MG63 (cell line): Measurements from ENCODE around the gene PITPNC1. TPM values are rescaled to one million over a fixed set of nuclear protein-coding genes. Genes with fewer than 3 reads are reported as not detected.

Source experiments
- DNase-seq: peaks from one replicate; pipeline ENCODE4 v3.0.0-alpha.2; 2020
- H3K27me3 ChIP-seq: fragments of 250-450 bp; sonication (Bioruptor Pico); 2 replicates; pipeline ENCODE4 v1.5.1; 2020; ENCODE audit warnings: mild to moderate bottlenecking, moderate library complexity
- H3K36me3 ChIP-seq: fragments of 250-450 bp; sonication (Bioruptor Pico); 2 replicates; pipeline ENCODE4 v1.5.1; 2020; ENCODE audit warnings: mild to moderate bottlenecking, moderate library complexity
- H3K4me3 ChIP-seq: fragments of 250-450 bp; sonication (Bioruptor Pico); 2 replicates; pipeline ENCODE4 v1.5.1; 2020; ENCODE audit warnings: mild to moderate bottlenecking, moderate library complexity
- H3K9me3 ChIP-seq: fragments of 250-450 bp; sonication (Bioruptor Pico); 2 replicates; pipeline ENCODE4 v1.5.1; 2020; ENCODE audit warnings: mild to moderate bottlenecking, moderate library complexity
- total RNA-seq: library from RNA; depleted of rRNA; stranded (reverse); fragments of >200 nt; shearing (Covaris generic); gene quantifications from 2 replicates; pipeline ENCODE4 v1.2.3, GENCODE V29; 2014; ENCODE audit warnings: low replicate concordance

The PITPNC1 gene
- total RNA-seq, 1 experiment from 2014 or later: 0.99 TPM

DNA sequence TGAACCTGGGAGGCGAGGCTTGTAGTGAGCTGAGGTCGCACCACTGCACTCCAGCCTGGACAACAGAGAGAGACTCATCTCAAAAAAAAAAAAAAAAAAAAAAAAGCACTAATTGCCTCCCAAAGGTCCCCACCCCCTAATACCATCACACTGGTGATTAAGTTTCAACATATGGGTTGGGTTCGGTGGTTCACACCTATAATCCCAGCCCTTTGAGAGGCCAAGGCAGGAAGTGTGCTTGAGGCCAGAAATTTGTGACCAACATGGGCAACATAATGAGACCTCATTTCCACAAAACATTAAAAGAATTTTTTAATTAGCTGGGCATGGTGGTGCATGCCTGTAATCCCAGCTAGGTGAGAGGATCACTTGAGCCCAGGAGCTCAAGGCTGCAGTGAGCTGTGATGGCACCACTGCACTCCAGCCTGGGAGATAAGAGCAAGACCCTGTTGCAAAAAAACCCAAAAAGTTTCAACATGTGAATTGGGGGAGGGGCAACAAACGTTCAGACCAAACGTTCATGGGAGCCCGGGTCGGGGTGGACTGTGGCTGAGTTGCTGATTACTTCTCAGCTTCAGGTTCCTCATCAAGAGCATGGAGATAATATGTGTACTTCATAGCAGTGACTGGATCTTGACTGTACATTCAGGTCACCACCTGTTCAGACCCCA, 278.5 kb downstream of the PITPNC1 start:
- Histone ChIP-seq H3K4me3 (no peak overlapping the region), H3K9me3 (peaks cover 3% of the 10 kb centered on the region; the same call in 1 of the 2 replicates), H3K27me3 (no peaks in the 10 kb centered on the region; the same call in 1 of the 2 replicates), H3K36me3 (no peaks in the 10 kb centered on the region)
- no peak for DNase-seq

- Histone ChIP-seq H3K4me3 (no peak overlapping the region), H3K27me3 (no peaks in the 10 kb centered on the region; the same call in 1 of the 2 replicates), H3K9me3 (peaks cover 3% of the 10 kb centered on the region; the same call in 1 of the 2 replicates)
Observed at GRCh38 chr17:67656494-67657203, 279.6 kb downstream of the PITPNC1 start.

GRCh38 chr17:67657596-67657995, 280.5 kb downstream of the PITPNC1 start:
- no peak for DNase-seq
- Histone ChIP-seq H3K9me3 (peaks cover 3% of the 10 kb centered on the region; the same call in 1 of the 2 replicates), H3K27me3 (no peaks in the 10 kb centered on the region; the same call in 1 of the 2 replicates), H3K36me3 (no peaks in the 10 kb centered on the region), H3K4me3 (no peak overlapping the region)

More at GRCh38 chr17:67656494-67657203, 279.6 kb downstream of the PITPNC1 start:
- DNase-seq: no peak
- H3K36me3 ChIP-seq: no peaks in the 10 kb centered on the region

GRCh38 chr17:67658265-67658664, 281.2 kb downstream of the PITPNC1 start:
- no peak for DNase-seq
- H3K4me3 ChIP-seq: no peak overlapping the region
- no peaks in the 10 kb centered on the region; the same call in 1 of the 2 replicates for H3K27me3 ChIP-seq
- no peaks in the 10 kb centered on the region for H3K36me3 ChIP-seq
- peaks cover 3% of the 10 kb centered on the region; the same call in 1 of the 2 replicates for H3K9me3 ChIP-seq

- Histone ChIP-seq H3K36me3 (no peaks in the 10 kb centered on the region), H3K9me3 (peaks cover 3% of the 10 kb centered on the region; the same call in 1 of the 2 replicates), H3K27me3 (no peaks in the 10 kb centered on the region; the same call in 1 of the 2 replicates), H3K4me3 (no peak overlapping the region)
- DNase-seq: no peak
Observed at GRCh38 chr17:67659028-67659427, 281.9 kb downstream of the PITPNC1 start.

- DNase-seq: no peak
- peaks cover 3% of the 10 kb centered on the region; the same call in 1 of the 2 replicates for H3K9me3 ChIP-seq
- H3K27me3 ChIP-seq: no peaks in the 10 kb centered on the region
- no peak overlapping the region for H3K4me3 ChIP-seq
- no peaks in the 10 kb centered on the region for H3K36me3 ChIP-seq
Observed at GRCh38 chr17:67662712-67663111, 285.6 kb downstream of the PITPNC1 start.

DNA sequence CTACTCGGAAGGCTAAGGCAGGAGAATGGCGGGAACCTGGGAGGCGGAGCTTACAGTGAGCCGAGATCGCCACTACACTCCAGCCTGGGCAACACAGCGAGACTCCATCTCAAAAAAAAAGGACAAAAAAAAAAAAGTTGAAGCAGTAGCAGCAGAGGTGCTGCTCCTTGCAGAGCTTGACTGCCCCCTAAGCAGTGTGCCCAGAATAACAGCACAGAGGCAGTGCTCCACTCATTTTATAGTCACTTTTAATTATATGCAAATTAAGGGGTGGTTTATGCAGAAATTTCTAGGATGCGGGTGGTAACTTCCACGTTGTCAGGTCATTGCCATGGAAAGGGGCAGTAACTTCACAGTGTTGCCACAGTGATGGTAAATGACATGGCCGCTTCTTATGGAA, 286.4 kb downstream of the PITPNC1 start:
- DNase-seq: no peak

DNA sequence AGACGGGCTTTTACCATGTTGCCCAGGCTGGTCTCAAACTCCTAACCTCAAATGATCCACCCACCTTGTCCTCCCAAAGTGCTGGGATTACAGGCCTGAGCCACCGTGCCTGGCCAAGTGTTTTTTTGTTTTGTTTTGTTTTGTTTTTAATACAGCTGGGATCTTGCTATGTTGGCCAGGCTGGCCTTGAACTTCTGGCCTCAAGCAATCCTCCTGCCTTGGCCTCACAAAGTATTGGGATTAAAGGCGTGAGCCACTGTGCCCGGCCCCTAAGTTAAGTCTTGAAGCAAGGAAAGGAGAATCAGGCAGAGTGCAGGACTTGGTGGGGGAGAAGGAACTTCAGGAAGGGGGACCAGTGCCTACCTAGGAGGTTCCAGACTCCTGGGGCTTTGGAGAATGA, 288.9 kb downstream of the PITPNC1 start:
- H3K4me3 ChIP-seq: no peak overlapping the region
- no peaks in the 10 kb centered on the region for H3K27me3 ChIP-seq
- DNase-seq: no peak
- no peaks in the 10 kb centered on the region for H3K36me3 ChIP-seq
- no peaks in the 10 kb centered on the region for H3K9me3 ChIP-seq

More for the DNA sequence above, 286.4 kb downstream of the PITPNC1 start:
- peaks cover under 1% of the 10 kb centered on the region; the same call in 1 of the 2 replicates for H3K9me3 ChIP-seq
- no peak overlapping the region for H3K4me3 ChIP-seq
- H3K36me3 ChIP-seq: no peaks in the 10 kb centered on the region
- no peaks in the 10 kb centered on the region for H3K27me3 ChIP-seq

DNA sequence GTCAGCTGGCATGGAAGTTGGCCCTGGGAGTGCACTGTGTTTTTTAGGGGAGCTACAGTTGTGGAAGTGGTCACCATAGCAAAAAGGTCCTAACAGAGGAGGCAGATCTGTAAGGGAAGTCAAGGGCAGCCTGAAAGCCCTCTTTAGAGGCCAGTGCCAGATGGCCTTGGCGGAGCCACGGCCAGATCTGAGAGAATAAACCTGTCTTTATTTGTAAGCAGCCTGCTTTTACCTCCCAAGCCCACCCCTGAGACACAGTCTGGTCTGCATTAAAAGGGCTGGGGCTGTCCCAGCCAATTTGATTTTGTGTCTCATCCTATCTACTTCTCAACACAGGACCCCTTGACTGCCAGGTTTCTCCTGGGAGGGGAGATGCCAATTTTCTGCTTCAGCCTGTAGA, 289.6 kb downstream of the PITPNC1 start:
- Histone ChIP-seq H3K36me3 (no peaks in the 10 kb centered on the region), H3K4me3 (no peak overlapping the region), H3K9me3 (no peaks in the 10 kb centered on the region), H3K27me3 (no peaks in the 10 kb centered on the region)
- no peak for DNase-seq

DNA sequence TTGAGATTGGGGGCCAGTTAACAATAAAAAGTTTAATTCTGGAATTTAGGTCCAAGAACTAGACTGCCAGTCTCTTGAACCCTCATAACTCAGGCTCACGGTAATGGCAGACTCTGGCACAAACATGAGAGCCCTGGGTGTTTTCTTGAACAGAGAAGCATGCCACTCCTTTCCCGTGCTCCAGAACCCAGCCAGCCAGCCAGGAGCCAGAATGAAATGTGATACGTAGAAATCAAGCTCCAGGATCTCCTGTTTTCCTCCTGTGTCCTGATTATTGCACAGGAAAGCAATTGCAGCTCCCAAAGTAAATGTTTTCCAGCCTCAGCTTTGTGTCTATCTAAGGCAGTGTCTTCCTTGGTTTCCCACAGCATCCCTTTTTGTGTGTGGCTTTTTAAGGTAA, 294.4 kb downstream of the PITPNC1 start:
- no peak for DNase-seq
- no peak overlapping the region for H3K4me3 ChIP-seq
- no peaks in the 10 kb centered on the region for H3K36me3 ChIP-seq
- no peaks in the 10 kb centered on the region for H3K27me3 ChIP-seq
- H3K9me3 ChIP-seq: no peaks in the 10 kb centered on the region

- no peak overlapping the region for H3K4me3 ChIP-seq
- no peaks in the 10 kb centered on the region for H3K27me3 ChIP-seq
- H3K9me3 ChIP-seq: no peaks in the 10 kb centered on the region
- H3K36me3 ChIP-seq: no peaks in the 10 kb centered on the region
- no peak for DNase-seq
Observed at GRCh38 chr17:67672592-67673335, 295.7 kb downstream of the PITPNC1 start.

GRCh38 chr17:67675481-67675880, 298.4 kb downstream of the PITPNC1 start:
- Histone ChIP-seq H3K4me3 (no peak overlapping the region), H3K9me3 (no peaks in the 10 kb centered on the region), H3K36me3 (no peaks in the 10 kb centered on the region), H3K27me3 (no peaks in the 10 kb centered on the region)
- DNase-seq: no peak

- H3K4me3 ChIP-seq: no peak overlapping the region
- no peaks in the 10 kb centered on the region for H3K9me3 ChIP-seq
- no peaks in the 10 kb centered on the region for H3K36me3 ChIP-seq
- no peak for DNase-seq
- no peaks in the 10 kb centered on the region for H3K27me3 ChIP-seq
Observed at GRCh38 chr17:67676305-67676704, 299.2 kb downstream of the PITPNC1 start.

DNA sequence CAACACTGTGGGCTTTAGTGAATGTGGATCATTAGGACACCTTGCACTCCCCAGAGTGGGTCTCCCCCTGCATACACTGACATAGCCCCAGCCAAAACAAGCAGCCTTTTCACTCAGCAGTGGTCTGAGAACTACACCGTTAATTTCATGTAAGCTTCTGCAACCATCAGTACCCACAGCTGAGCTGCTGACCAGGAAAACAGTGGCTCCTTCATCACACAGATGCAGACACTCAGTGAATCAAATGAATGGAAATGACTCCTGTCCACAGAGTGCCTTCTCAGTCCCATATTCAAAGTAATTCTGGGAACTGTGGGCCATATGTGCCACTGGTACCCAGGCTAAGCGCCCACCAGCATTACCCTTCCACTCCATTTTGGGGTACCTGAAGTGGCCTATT, 301.3 kb downstream of the PITPNC1 start:
- Histone ChIP-seq H3K27me3 (no peaks in the 10 kb centered on the region; the same call in 1 of the 2 replicates), H3K9me3 (no peaks in the 10 kb centered on the region), H3K4me3 (no peak overlapping the region)

DNA sequence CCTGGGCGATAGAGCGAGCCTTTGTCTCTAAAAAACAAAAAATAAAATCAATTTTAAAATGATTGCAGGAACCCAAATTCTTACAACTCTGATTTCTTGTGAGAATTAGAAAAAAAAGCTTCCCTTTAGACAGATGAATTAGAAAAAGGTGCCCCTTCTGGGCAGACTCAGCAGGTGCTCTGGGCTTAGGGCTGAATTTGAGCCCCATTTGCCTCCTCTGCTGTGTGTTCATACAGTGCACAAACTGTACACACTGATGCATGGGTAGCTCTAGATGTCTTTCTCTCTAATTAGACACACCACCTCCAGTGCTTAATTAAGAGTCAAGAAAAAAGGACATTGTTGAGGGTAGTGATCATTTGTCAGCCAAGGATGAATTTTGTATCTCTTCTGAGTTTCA, 302.1 kb downstream of the PITPNC1 start:
- H3K36me3 ChIP-seq: no peaks in the 10 kb centered on the region
- no peaks in the 10 kb centered on the region; the same call in 1 of the 2 replicates for H3K27me3 ChIP-seq
- DNase-seq: no peak
- H3K4me3 ChIP-seq: no peak overlapping the region
- H3K9me3 ChIP-seq: no peaks in the 10 kb centered on the region

More for the DNA sequence above, 301.3 kb downstream of the PITPNC1 start:
- H3K36me3 ChIP-seq: no peaks in the 10 kb centered on the region
- DNase-seq: no peak

GRCh38 chr17:67679721-67680120, 302.6 kb downstream of the PITPNC1 start:
- DNase-seq: no peak
- no peaks in the 10 kb centered on the region for H3K36me3 ChIP-seq
- H3K4me3 ChIP-seq: no peak overlapping the region
- H3K27me3 ChIP-seq: no peaks in the 10 kb centered on the region; the same call in 1 of the 2 replicates
- H3K9me3 ChIP-seq: no peaks in the 10 kb centered on the region
